AG04449 (cell line): ENCODE results near the gene C19orf33.
"Not testable (repeated sequence)": the region's sequence is repeated elsewhere in the genome, so short reads cannot be mapped to it uniquely, and the experiment has no call there.

Source experiments
- CTCF ChIA-PET: fragments of 350-600 bp; formaldehyde crosslinking; extraction: SDS; loops from one replicate; lab custom pipeline; 2021; ENCODE audit warnings: antibody characterized with exemption; lab: Yijun Ruan, JAX
- POLR2A ChIA-PET: fragments of 400-600, 350-600 bp; formaldehyde crosslinking; extraction: SDS; loops from one replicate; lab custom pipeline; 2020; ENCODE audit warnings: antibody characterized with exemption, inconsistent platforms; lab: Yijun Ruan, JAX
- DNase-seq: peaks from one replicate; pipeline ENCODE4 v3.0.0-alpha.2; 2010; ENCODE audit warnings: low read depth, low spot score
- H3K4me3 ChIP-seq: 2 replicates; pipeline ENCODE4 v1.5.1; 2011; ENCODE audit warnings: low read depth, mild to moderate bottlenecking, control low read depth, low read length
- CTCF ChIP-seq: IDR thresholded peaks from one replicate; pipeline ENCODE4 v1.5.1; 2011; ENCODE audit warnings: mild to moderate bottlenecking, moderate library complexity, low read length, control low read depth, inconsistent platforms; ENCODE audit not compliant: insufficient read depth; ENCODE audit errors: missing control alignments

Gene C19orf33

GRCh38 chr19:38303517-38304351, at the start of gene C19orf33:
Gene C19orf33 (plus strand): TSS chr19:38304251. CDS start chr19:38304262, 11 bp downstream.
- no peak for TF ChIP-seq CTCF
- POLR2A ChIA-PET = no interaction called here
- no peak within 1 kb of the TSS for H3K4me3 ChIP-seq
- DNase-seq = no peak
- CTCF ChIA-PET = interaction anchor here (0.7 to 1.5 kb wide), 2 partner anchors 32 to 67 kb away, joined by 3 read pairs; partner anchors contain the start of gene CATSPERG

GRCh38 chr19:38255383-38256014, 48.6 kb upstream of the C19orf33 start:
- TF ChIP-seq CTCF = no peak
- peak overlapping the region; percentile 49 for H3K4me3 ChIP-seq
- POLR2A ChIA-PET = interaction anchor here (1.0 to 1.6 kb wide), 2 partner anchors 10 to 119 kb away, joined by 3 to 4 read pairs; partner anchors contain the start of gene PSMD8
- CTCF ChIA-PET = interaction anchor here (0.9 to 5.8 kb wide), 4 partner anchors 10 to 119 kb away, joined by 3 to 47 read pairs (median 6); partner anchors contain the start of genes CATSPERG and PSMD8
- DNase-seq = no peak

- CTCF ChIA-PET, DNase-seq, POLR2A ChIA-PET, H3K4me3 ChIP-seq: not testable (repeated sequence)
Observed at GRCh38 chr19:38261942-38262341, 42.1 kb upstream of the C19orf33 start.

DNA sequence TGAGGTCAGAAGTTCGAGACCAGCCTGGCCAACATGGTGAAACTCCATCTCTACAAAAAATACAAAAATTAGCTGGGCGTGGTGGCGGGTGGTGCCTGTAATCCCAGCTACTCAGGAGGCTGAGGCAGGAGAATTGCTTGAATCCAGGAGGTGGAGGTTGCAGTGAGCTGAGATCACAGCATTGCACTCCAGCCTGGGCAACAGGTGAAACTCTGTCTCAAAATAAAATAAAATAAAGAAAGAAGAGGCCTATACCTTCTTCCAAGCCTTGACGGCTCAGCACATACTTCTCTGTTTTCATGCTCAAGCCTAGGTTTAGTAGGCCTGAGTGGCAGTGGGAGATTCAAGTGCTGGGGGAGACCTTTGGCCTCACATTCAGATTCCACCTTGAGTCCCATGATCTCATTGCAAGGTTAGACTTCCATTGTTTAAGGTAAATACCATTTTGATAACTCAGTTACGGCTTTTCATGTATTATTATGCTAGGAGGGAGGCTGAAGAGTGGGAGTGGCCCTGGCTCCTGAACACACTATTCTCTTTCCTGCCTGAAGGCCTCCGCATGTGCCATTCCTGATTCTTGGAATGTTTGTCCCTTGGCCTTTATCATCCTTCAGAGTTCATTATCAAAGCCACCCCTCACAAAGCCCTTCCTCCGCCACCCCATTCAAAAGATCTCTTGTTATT, 41.3 kb upstream of the C19orf33 start:
- DNase-seq = no peak
- TF ChIP-seq CTCF = no peak
- POLR2A ChIA-PET = no interaction called here
- H3K4me3 ChIP-seq = no peak overlapping the region
- CTCF ChIA-PET = interaction anchor here (0.6 to 1.5 kb wide), 3 partner anchors 11 to 29 kb away, joined by 3 to 6 read pairs (median 3); no protein-coding TSS in a partner anchor

DNA sequence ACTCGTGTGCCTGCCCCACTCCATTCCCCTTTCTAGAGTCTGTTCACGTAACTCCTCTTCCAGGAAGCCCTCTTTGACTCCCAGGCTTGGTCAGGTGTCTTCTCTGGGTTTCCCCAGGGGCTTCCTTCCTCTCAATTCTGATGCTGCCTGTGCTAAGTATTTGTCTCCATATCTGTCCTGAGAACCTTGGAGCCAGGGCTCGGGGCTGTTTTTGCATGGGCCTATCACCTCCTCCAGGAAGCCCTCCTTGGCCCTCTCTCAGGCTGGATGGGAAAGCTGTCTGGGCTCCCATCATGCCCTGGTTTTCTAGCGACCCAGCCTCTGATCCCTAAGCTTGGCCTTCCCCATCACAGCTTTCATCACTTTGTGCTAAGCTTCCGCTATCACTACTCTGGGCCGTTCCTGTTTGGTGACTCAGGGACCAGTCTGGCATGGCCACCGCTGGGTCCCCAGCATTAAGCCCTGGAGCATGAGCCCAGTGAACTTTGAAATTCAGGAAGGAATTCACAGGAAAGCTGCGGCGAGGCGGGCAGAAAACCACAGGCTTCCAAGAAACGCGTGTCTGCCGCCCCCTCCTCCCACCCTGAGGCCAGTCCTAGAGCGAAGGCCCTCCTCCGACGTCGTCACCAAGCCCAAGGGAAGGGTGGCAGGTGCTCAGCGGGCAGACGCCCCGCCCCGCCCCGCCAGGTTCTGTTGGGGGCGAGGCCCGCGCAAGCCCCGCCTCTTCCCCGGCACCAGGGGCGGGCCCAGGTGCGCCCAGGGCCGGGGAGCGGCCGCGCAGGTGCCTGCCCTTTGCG, 40.2 kb upstream of the C19orf33 start:
- ChIA-PET POLR2A (no interaction called here), CTCF (interaction anchor here (0.6 to 1.5 kb wide), 6 partner anchors 9 to 30 kb away, joined by 3 to 6 read pairs (median 3); no protein-coding TSS in a partner anchor)
- no peak for DNase-seq
- TF ChIP-seq CTCF = no peak
- H3K4me3 ChIP-seq = peak overlapping the region; percentile 52
